Stimulated activated naive CD8-positive, alpha-beta T cell treated with anti-CD3 and anti-CD28 coated beads, Interleukin-15, amount 100 ng/mL, for 72 hours (primary cell): ENCODE data around the gene ARMC12.

Source experiments
- ATAC-seq: fragments of 150-1000 bp; cut with Tn5 transposase; 2 replicates; pipeline ENCODE4 v1.10.0; 2021; ENCODE audit warnings: mild to moderate bottlenecking, moderate library complexity
- DNase-seq, 2 donors: peaks; one replicate each; pipeline ENCODE4 v3.0.0; 2021 to 2022
- H3K27ac Mint-ChIP-seq, 2 donors: one replicate each; pipeline ENCODE4 v1.8.0; 2022; ENCODE audit warnings: mild to moderate bottlenecking in 2 of 2, mixed read lengths in 2 of 2, moderate library complexity in 2 of 2
- H3K27me3 Mint-ChIP-seq: one replicate; pipeline ENCODE4 v1.8.0; 2022; ENCODE audit warnings: mixed read lengths
- H3K4me1 Mint-ChIP-seq: one replicate; pipeline ENCODE4 v1.8.0; 2022; ENCODE audit warnings: mild to moderate bottlenecking, mixed read lengths
- H3K4me3 Mint-ChIP-seq, 2 donors: one replicate each; pipeline ENCODE4 v1.8.0; 2022; ENCODE audit warnings: mild to moderate bottlenecking in 2 of 2, mixed read lengths in 2 of 2, moderate library complexity in 1 of 2
- H3K9me3 Mint-ChIP-seq, 2 donors: one replicate each; pipeline ENCODE4 v1.8.0; 2022; ENCODE audit warnings: mixed read lengths in 2 of 2

ARMC12 gene

GRCh38 chr6:35774116-35774794 is 37.4 kb downstream of the ARMC12 start:
- Mint-ChIP-seq H3K4me3 (no peak overlapping the region), H3K27ac (no peak overlapping the region), H3K9me3 (no peaks in the 10 kb centered on the region), H3K27me3 (peaks cover 43% of the 10 kb centered on the region), H3K4me1 (peaks cover 9% of the 10 kb centered on the region)
- no peak for DNase-seq
- ATAC-seq: no peak

- H3K4me3 Mint-ChIP-seq: no peak overlapping the region
- DNase-seq (no peak), ATAC-seq (no peak)
- no peaks in the 10 kb centered on the region for H3K9me3 Mint-ChIP-seq
- H3K4me1 Mint-ChIP-seq: peaks cover 9% of the 10 kb centered on the region
- H3K27ac Mint-ChIP-seq: no peak overlapping the region
- H3K27me3 Mint-ChIP-seq: peaks cover 50% of the 10 kb centered on the region
Measured at GRCh38 chr6:35775031-35775430, 38.2 kb downstream of the ARMC12 start.

GRCh38 chr6:35776364-35777215 is 39.8 kb downstream of the ARMC12 start, which contains the start of gene CLPSL2:
TSS of gene CLPSL2 (plus strand) at chr6:35776598. CDS start at chr6:35776619, 21 bp downstream.
- DNase-seq: peak in 1 of 2 donors; percentile 5
- Mint-ChIP-seq H3K27ac (peak within 1 kb of the TSS in 1 of 2 donors; percentile 38), H3K4me1 (peaks cover 9% of the 10 kb centered on the region), H3K27me3 (peaks cover 59% of the 10 kb centered on the region), H3K9me3 (no peaks in the 10 kb centered on the region), H3K4me3 (peak within 1 kb of the TSS; percentile 76 to 80)
- peak; percentile 65 for ATAC-seq

- Mint-ChIP-seq H3K27ac (no peak overlapping the region), H3K27me3 (peaks cover 69% of the 10 kb centered on the region), H3K4me3 (peak overlapping the region; percentile 13 to 25), H3K4me1 (peaks cover 9% of the 10 kb centered on the region), H3K9me3 (no peaks in the 10 kb centered on the region)
- DNase-seq (no peak), ATAC-seq (no peak)
Measured at GRCh38 chr6:35777356-35778102, 40.7 kb downstream of the ARMC12 start.

GRCh38 chr6:35778437-35778836 is 41.6 kb downstream of the ARMC12 start:
- Mint-ChIP-seq H3K4me1 (peaks cover 9% of the 10 kb centered on the region), H3K9me3 (no peaks in the 10 kb centered on the region), H3K27ac (no peak overlapping the region), H3K27me3 (peaks cover 74% of the 10 kb centered on the region), H3K4me3 (no peak overlapping the region)
- DNase-seq: no peak
- no peak for ATAC-seq

GRCh38 chr6:35780719-35781118 is 43.9 kb downstream of the ARMC12 start, which contains the start of gene CLPSL1:
TSS of gene CLPSL1 (plus strand) at chr6:35781019. CDS start at chr6:35781111, 92 bp downstream.
- Mint-ChIP-seq H3K9me3 (no peaks in the 10 kb centered on the region), H3K27me3 (peaks cover 81% of the 10 kb centered on the region), H3K4me1 (peaks cover 9% of the 10 kb centered on the region), H3K4me3 (no peak within 1 kb of the TSS), H3K27ac (no peak within 1 kb of the TSS)
- DNase-seq: no peak
- no peak for ATAC-seq

- Mint-ChIP-seq H3K4me1 (peaks cover 9% of the 10 kb centered on the region), H3K9me3 (no peaks in the 10 kb centered on the region), H3K27me3 (peaks cover 81% of the 10 kb centered on the region), H3K4me3 (no peak overlapping the region), H3K27ac (no peak overlapping the region)
- DNase-seq (no peak), ATAC-seq (no peak)
Measured at GRCh38 chr6:35781290-35781689, 44.5 kb downstream of the ARMC12 start.

- no peak overlapping the region for H3K4me3 Mint-ChIP-seq
- no peak for DNase-seq
- ATAC-seq: no peak
- H3K9me3 Mint-ChIP-seq: no peaks in the 10 kb centered on the region
- H3K4me1 Mint-ChIP-seq: peaks cover 6% of the 10 kb centered on the region
- H3K27me3 Mint-ChIP-seq: peaks cover 81% of the 10 kb centered on the region
- no peak overlapping the region for H3K27ac Mint-ChIP-seq
Measured at GRCh38 chr6:35782424-35782823, 45.6 kb downstream of the ARMC12 start.

GRCh38 chr6:35784200-35784599 is 47.4 kb downstream of the ARMC12 start:
- Mint-ChIP-seq H3K27ac (no peak overlapping the region), H3K4me1 (peaks cover 6% of the 10 kb centered on the region), H3K4me3 (no peak overlapping the region), H3K9me3 (no peaks in the 10 kb centered on the region), H3K27me3 (peaks cover 83% of the 10 kb centered on the region)
- no peak for ATAC-seq
- no peak for DNase-seq

GRCh38 chr6:35786272-35786671 is 49.4 kb downstream of the ARMC12 start:
- H3K27ac Mint-ChIP-seq: no peak overlapping the region
- DNase-seq (no peak), ATAC-seq (no peak)
- peaks cover 6% of the 10 kb centered on the region for H3K4me1 Mint-ChIP-seq
- peaks cover 87% of the 10 kb centered on the region for H3K27me3 Mint-ChIP-seq
- no peaks in the 10 kb centered on the region for H3K9me3 Mint-ChIP-seq
- no peak overlapping the region for H3K4me3 Mint-ChIP-seq

GRCh38 chr6:35786810-35787209 is 50.0 kb downstream of the ARMC12 start:
- no peaks in the 10 kb centered on the region for H3K9me3 Mint-ChIP-seq
- H3K4me3 Mint-ChIP-seq: no peak overlapping the region
- no peak overlapping the region for H3K27ac Mint-ChIP-seq
- peaks cover 6% of the 10 kb centered on the region for H3K4me1 Mint-ChIP-seq
- DNase-seq (no peak), ATAC-seq (no peak)
- H3K27me3 Mint-ChIP-seq: peaks cover 82% of the 10 kb centered on the region

- ATAC-seq (no peak), DNase-seq (no peak)
- peaks cover 6% of the 10 kb centered on the region for H3K4me1 Mint-ChIP-seq
- no peaks in the 10 kb centered on the region for H3K9me3 Mint-ChIP-seq
- peaks cover 75% of the 10 kb centered on the region for H3K27me3 Mint-ChIP-seq
- H3K4me3 Mint-ChIP-seq: no peak overlapping the region
- H3K27ac Mint-ChIP-seq: no peak overlapping the region
Measured at GRCh38 chr6:35787266-35788218, 50.7 kb downstream of the ARMC12 start.

- DNase-seq: no peak
- no peak for ATAC-seq
- peaks cover 74% of the 10 kb centered on the region for H3K27me3 Mint-ChIP-seq
- H3K9me3 Mint-ChIP-seq: no peaks in the 10 kb centered on the region
- no peak overlapping the region for H3K4me3 Mint-ChIP-seq
- no peak overlapping the region for H3K27ac Mint-ChIP-seq
- H3K4me1 Mint-ChIP-seq: peaks cover 6% of the 10 kb centered on the region
Measured at GRCh38 chr6:35788423-35788982, 51.7 kb downstream of the ARMC12 start.

- peaks cover 57% of the 10 kb centered on the region for H3K27me3 Mint-ChIP-seq
- H3K4me3 Mint-ChIP-seq: no peak overlapping the region
Measured at GRCh38 chr6:35790683-35791082, 53.9 kb downstream of the ARMC12 start.

More at GRCh38 chr6:35790683-35791082, 53.9 kb downstream of the ARMC12 start:
- Mint-ChIP-seq H3K4me1 (peaks cover 6% of the 10 kb centered on the region), H3K9me3 (no peaks in the 10 kb centered on the region), H3K27ac (peak overlapping the region in 1 of 2 donors; percentile 64)
- ATAC-seq (no peak), DNase-seq (no peak)
